Stimulated activated CD4-positive, alpha-beta T cell treated with anti-CD3 and anti-CD28 coated beads, Interleukin-4, amount 100 ng/mL, for 24 hours (primary cell): ENCODE data around the gene KLHL29.

Experiments used
- DNase-seq: peaks from one replicate; pipeline ENCODE4 v3.0.0-alpha.2; 2020

KLHL29 gene

DNA sequence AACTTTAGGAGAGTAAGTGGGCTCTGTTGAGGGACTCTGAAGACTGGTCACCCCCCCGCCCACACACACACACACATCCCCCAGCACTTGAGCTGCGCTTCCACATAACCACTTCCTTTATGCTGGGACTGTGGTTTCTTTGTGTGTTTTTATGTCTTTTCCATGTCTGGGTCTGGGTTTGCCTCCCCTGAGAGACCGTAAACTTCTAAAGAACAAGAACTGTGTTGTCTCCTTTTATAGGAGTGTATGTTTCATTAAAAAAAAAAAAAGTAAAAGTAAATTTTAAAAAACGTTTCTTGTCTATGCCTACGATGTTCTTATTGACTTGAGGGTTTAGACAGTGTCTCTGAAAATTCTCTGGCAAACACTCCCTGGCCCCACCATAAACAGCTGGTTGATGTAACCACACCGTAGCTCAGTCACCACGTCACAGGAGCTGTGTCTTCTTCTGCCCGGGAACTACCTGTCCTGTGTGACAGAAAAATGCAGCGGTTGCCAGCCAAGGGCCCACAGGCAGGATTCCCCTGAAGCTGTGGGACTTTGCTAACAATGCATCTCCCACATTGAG is 68.0 kb downstream of the KLHL29 start:
- no peak for DNase-seq

DNA sequence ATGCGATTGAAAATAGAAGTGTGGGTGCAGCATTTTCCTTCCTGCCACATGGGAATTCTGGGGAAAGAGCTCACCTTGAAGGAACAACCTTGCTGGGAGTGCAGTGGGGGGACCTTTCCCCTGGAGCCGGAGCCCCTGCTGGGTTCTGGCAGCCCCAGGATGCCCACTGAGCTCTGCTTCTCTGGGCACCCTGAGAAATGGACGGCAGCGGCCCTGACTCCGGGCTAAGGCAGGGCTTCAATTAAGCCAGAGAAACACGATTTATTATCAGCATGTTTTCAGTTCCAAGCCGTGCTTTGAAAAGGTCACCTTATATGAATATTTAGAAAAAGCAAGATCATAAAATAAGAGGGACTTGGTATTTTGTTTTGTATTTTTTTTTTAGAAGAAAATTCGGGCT is 68.5 kb downstream of the KLHL29 start:
- DNase-seq = no peak

DNA sequence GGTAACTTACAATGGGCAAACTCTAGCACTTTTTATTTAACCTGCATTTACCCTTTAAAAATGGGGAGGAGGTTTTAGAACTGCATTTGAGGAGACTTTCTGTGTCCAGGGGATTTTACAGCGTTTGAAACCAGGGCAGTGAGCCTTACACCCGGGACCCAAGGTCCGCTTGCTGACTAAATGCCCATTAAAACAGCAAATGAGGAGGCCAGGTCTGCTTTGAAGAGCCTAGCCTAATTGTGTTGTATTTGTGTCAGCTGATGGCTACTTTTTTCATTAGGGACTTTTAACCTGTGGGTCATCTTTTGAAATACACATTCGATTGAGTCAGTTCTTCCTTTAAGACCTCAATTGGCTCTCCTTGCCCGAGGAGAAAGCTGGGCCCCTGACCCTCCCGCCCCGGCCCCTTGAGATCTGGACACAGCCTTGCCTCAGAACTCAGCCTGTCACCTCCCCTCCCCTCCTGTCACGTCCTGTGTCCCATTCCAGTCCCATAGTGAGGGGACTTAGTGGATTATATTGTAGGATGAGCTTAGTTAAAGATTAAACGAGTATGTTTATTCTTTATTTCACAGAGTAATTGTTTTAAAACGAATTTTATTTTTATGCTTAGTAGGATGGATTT is 69.0 kb downstream of the KLHL29 start:
- no peak for DNase-seq

DNA sequence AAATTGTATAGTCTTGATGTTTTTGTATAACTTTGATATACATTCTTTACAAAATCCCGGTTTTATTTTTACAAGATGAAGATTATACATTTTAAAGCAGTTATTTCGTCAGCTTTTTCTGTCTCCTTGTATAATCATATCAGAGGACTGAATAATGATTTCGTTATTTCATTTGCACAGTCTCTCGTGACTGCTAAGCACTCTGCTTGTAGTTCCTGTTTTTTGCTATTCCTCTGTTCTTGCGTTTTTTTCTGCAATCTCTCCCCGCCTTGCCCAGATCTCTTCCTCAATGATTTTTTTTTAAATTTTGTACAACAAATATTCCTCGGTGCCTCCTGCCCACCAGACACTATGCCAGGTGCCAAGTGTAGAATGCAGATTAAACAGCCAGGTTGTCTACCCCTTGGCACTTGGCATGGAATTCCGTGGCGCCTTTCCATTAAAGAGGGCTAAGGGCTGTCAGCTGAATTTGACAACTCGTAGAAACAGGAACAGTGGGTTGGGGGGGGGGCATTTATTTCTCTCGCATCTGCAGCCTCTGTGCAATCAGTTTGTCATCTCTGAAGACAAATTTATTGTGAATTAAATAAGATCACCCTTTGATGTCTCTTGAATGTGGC is 69.6 kb downstream of the KLHL29 start:
- no peak for DNase-seq

DNA sequence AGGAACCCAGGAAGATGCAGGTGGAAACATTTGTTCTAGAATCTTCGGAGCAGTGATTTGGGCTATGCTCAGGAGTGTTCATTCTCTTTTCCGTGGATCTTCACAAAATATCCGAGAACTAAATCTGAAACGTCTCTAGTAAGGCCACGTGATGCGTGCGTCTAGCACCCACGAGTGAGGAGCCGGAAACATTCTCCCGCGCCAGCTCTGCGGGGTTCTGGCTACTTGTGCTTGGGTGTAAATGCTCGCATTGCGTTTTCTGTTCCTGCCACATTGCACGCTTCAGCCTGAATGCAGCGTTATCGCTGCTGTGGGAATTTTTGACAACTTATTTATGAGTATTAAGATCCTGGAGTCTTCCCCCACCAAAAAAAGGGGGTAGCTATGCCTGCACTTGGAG is 71.4 kb downstream of the KLHL29 start:
- no peak for DNase-seq

DNA sequence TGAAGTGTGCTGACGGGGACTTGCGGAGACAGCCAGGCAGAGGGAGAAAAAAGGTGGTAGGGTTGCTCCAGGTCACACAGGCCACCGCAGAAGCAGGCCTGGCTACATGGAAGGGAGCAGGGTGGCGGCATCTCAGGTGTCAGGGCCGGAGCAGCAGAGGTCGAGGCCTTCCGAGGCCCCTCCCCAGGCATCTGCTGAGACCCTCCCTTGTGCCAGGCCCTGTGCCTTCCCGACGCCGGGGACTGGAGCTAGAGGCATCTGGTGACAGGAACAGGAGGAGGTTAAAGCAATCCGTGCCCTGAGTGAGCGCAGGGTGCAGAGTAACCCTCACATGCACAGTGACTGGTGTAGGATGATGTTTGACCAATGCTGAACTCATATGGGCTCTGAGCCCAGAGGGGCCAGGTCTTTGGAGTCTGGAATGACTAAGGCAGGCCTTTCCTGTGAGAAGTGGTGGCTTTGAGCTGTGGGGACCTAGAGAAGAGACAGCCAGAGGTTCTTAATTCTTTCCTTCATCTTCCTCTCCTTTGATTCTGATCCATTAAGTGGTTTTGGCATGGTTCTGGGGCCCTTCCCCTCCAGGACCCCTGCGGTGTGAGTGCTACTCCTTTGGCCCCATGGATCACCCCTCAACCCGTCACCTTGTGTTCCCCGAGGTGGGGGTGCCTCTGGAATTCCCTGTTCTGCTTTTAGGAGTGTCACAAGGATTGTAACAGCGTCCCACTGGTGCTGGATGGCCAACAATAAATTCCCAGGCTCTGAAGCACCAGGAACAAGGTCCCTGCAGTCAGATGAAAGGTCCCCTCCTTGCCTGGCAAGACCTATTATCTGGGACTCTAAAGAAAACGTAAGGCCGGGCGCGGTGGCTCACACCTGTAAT is 72.1 kb downstream of the KLHL29 start:
- DNase-seq = no peak

DNA sequence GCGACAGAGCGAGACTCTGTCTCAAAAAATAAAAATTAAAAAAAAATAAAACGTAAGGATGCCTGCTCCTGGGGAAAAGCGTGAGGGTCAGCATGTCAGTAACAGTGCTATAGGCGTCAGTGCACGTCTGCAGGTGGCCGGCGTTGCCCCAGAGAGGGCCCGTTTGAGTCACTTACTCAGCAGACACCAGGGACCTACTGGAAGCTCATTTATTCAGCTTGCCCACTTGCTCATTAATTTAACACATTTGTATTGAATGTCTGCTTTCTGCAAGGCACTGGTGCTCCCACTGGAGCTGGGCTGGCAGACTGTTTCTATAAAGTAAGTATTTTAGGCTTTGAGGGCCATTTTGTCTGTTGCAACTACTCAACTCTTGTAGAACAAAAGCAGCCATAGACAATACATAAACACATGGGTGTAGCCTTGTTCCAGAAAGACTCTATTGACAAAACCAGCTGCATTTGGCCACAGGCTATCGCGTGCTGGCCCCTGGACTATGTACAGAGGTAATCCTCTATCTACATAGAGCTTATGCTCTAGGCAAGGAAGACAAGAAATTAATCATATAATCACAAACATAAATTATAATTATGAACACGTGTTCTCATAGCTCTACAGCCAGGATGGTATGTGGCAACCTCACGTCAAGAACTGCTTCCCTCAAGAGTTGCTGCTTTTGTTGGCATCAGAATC is 73.2 kb downstream of the KLHL29 start:
- DNase-seq = no peak

DNA sequence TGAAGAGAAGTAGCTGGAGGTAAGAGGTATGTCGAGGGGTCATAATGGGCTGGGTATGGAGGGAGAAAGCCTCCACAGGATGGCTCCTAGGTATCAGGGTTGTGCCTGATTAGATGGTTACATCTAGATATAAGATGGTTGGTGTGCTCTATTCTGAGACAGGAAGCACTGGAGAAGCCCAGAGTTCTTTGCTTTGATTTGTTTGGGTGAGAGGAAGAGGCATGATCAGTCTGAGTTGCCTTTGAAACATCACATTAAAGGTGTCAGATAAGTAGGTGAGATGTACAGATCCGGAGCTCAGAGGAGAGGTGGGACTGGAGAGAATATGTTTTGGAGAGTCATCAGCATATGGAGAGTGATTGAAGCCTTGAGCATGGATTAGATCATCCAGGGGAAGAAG is 74.1 kb downstream of the KLHL29 start:
- no peak for DNase-seq

DNA sequence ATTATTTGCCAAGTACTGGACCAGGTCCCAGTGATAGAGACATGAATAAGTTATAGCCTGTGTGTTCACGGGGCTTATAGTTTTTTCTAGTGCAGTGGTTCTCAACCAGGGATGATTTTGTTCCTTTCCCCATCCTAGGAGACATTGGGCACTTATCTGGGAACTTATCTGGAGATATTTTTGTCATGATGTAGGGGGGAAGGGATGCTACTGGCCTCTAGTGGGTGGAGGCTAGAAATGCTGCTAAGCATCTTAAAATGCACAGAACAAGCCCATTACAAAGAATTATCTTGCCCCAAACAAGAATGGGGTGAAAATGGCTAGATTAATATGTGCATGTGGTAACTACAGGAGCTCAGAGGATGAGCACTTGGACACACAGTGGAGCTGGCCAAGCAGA is 75.2 kb downstream of the KLHL29 start:
- no peak for DNase-seq

DNA sequence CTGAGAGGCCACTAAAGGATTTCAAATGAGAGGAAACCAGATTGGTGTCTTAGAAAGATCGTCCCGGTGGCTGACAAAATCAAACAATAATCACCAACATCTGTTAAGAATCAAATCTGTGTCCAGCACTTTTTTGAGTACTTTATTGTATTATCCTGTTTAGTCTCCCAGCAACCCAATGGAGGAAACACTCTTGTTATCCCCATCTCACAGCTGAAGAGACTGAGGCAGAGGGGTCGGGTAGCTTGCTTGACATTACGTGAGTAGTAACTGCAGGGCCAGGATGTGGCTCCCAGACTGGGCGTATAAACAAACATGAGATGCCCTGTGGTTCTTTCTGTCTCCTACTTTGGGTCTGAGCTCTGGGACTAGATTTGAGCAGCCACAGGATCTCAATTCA is 76.0 kb downstream of the KLHL29 start:
- DNase-seq = no peak

DNA sequence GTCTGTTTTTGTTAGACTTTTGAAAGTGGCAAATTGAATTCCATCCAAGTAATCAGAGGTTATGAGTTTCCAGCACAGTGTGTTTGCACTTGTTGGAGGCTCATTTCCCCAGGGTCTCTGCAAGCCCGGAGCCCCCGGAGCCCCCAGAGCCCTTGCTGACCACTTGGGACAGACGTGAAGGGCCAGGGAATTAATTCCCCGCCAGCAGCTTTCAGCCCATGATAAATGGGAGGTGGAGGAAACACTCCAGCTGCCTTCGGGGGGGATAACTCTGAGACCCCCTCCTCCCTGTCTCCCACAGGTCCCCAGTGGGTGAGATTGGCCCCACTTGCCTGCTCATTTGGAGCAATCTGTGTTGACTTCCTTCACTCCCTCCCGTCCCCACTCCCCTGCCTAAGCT is 79.2 kb downstream of the KLHL29 start:
- no peak for DNase-seq

DNA sequence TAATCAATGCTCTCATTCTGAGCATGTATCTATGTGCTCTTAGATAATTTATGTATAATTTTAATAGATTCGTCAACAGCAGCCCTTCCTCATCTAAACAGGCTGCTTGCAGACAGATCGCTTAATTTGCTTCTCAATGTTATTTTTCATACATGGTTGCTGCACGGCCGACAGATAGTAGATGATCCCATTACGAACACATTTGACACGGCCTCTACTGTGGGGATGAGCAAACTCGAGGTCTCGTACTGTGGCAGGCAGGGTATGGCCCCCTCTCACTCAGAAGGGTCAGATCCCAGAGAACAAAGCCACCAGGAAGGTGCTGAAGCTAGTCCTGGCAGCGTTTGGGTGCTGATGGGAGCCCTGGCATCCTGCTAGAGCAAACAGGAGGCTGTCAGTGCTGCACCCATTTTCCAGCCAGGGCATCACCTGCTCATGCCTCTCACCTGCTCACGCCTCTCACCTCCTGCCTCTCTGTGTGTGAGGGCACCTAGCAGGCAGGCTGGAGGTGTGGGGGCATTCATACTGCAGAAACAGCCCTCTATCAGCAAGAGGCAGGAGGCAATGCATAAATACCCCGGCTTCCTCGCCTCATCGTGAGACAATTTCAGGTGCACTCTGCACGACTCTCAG is 80.0 kb downstream of the KLHL29 start:
- no peak for DNase-seq

DNA sequence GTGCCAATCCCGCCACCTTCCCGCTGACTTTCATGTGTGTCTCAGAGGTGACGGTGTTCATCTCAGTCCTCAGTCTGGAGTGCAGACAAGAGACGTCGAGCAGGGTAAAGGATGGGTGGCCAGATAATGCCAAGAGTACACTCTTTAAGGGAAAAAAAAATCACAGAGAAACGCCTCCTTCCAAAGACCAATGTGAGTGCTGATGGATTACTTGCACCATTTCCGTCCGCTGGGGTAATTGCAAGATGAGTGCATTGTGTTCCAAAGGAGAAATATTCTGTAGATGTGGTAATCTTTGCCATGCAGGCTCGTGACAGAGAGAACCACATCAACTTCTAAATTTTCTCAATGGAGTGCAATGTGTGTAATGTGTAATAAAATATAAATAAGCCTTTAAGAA is 81.0 kb downstream of the KLHL29 start:
- DNase-seq = no peak

DNA sequence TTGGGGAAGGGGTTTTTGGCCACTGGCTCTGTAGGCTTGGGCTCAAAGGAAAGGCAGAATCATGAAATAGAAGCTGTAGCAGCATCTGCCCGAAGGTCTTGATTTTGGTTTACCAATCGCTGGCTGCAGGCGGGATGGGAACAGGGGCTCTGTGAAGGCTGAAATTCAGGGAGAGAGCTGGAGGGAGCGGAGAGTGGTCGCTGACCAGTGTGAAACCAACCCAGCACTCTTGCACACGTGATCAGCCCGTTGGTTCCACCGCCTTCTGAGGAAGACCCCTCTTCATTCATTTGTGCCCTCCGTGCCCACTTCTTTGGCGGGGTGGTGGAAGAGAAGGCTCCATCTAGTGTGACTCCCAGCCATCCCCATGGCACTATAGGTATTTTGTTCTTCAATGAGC is 82.6 kb downstream of the KLHL29 start:
- DNase-seq = no peak

DNA sequence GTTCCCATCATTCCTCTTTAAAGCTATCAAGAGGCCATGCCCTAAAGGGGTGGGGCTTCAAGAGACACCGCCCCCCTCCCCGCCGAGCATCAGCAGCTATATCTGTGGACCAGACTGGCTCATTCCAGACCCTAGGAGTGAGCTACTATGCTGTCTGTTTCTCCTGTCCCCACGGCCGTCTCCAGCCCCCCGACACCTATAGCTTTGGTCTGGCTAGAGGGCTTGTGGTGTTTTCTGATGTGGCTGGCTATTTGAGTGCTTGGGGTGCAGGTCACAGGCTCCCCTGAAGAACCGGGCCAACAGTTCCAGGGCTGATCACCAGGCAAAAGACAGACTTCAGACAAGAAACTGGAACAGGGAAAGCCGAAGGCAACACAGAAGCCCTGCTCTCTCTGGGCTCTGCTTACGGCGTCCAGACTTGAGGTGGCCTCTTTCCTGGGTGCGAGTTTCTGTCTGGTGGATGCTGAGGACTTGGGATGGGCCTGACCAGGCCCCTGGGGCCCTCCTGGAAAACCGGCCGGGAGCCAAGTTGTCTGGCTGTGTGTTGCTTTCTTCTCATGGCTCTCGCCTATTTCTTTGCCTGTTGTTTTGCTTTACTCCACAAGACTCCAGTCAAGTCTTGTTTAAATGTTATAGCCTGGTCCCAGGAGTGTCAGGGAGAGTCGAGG is 83.6 kb downstream of the KLHL29 start:
- no peak for DNase-seq

DNA sequence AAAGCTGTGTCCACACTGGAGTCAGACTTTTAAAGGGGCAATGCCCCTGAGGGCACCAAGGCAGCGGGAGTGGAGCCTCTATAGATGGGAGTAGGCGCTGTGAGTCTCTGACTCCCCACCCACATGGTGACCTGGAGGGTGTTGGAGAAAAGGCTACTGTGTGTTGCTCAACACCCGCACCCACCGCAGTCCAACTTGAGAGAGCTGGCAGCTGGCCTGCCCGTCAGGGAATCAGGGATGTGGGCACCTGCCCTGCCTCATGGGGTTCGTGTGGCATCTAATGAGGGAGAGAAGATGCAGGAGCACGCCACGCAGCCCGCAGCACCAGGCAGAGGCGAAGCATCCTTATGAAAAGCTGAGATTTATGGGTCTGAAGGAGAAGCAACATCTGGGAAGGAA is 84.2 kb downstream of the KLHL29 start:
- DNase-seq = no peak

DNA sequence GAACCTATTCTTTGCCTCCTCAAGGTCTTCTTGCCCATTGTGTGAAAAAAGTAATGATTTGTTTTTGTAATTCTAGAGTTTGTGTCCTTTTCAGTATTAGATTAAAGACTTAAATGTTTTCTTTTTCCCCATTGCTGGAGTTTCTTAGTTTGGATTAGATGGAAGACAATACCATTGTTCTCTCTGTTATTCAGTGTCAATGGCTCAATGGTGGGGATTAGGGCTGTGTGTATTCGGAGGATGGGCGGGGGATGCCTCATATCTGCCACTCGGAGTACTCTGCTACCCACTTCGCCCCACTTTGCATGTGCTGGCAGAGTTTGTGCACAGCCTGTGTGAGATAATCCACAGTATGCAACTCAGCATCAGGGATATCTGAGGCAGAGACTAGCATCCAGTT is 90.1 kb downstream of the KLHL29 start:
- no peak for DNase-seq

DNA sequence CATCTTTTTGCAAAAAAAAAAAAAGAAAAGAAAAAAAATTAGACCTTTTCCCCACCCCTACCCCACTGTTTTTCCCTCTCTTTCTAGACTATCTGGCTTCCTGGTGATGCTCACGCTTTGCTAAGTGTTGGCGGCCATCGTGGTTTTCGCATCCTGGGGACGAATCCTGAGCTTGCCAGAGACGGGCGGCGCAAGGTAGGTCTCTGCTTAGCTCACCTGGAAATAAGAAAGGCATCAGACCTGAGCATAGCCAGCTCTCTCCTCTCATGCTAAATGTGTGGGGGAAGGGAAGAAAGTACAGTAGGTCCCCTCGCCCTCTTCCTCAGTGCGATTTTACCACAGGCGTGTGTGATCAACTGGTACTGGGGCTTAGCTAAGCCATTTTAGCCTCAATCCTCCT is 90.5 kb downstream of the KLHL29 start:
- no peak for DNase-seq

DNA sequence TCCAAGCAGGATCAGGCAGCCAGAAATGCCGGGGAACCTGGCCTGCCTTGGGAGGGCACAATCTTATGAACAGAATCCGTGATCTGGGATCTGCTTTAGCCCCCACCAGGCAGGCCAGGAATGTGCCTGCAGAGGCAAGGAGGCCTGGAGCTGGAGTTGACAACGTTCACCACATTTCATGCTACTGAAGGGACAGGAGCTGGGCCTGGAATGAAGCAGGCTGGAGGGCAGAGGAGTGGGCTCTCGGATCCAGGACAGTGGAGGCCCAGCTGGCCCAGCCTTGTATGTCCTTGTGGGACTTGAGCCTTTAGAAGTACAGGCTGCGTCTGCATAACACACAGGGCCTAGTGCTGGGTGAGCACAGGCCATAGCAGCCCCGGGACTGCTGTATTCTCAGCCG is 91.8 kb downstream of the KLHL29 start:
- DNase-seq = no peak

DNA sequence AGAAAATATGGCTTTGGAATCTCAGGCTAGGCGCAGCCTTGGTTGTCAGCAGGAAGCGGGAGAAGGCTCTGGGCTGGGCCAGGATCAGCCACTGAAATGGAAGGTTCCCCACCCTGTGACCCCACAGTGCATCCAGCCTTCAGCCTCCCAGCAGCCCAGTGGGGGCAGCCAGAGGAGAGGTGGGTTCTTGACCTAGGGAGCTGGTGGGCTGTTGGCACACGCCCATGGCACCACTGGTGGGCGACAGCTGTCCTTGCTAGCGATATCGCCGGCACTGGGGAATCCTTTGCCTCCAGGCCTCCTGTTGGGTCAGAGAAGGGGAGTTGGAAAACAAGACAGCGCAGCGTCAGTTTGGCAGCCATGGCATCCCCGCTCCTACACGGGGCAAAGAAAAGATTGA is 92.4 kb downstream of the KLHL29 start:
- DNase-seq = no peak

DNA sequence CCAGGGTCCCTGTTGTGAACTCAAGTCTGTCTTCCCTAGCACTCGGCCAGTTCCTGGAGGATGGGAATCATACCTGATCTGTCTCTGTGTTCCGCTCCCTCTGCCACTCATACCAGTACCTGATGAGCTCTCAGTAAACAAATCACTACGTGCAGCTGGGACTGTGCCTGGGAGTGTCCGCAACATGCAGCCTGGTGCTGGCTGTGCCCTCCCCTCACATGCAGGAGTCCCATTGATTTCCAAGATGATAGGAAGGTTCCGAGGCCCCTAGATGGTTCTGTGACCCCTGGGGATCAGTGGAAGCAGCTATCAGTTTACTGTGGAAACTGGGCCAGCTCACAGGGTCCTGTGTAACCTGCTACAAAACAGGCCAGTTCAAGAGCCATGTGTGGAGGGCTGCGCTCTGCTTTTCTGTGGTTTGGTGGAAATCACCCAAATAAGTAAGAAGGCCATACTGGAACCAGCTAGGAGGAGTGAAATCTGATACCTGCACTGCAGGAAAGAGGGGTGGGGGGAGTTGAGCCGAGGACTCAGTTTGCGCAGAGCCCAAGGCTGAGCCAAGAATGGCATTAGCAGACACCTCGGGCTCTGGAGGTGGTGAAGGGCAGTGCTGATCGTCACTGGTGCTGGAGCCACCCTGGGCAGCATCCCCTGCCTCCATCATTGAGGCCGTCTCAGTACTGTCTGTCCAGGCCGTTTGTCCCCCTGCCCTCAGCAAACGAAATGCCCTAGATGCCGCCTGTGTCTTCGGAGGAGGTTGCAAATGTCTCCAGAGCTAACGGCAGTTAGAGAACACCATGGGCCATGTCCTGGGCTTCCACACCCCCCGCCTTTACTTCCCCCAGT is 93.3 kb downstream of the KLHL29 start:
- DNase-seq = no peak
